ENCODE results near the gene CHRM5.
A peak's percentile ranks its signal among the peaks of the same experiment; 100 is the strongest.

CHRM5 gene

GRCh38 chr15:34102175-34102925, 134.1 kb downstream of the CHRM5 start:
- no peak for DNase-seq

DNA sequence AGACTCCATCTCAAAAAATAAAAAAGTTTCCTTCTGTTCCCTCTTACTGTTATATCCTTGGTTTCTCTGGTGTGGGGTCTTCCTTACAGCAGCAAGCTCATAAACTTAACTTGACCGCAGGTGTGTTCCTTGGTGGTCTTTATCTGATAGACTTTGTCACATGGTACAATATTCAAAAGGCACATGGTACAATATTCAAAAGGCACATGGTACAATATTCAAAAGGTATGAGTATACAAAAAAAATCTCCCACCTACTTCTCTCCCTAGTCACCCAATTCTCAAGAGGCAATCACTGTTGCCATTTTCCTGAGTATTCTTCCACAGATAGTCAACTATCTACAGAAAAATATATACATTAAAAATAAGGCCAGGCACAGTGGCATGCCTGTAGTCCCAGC, 138.1 kb downstream of the CHRM5 start:
- DNase-seq: no peak

DNA sequence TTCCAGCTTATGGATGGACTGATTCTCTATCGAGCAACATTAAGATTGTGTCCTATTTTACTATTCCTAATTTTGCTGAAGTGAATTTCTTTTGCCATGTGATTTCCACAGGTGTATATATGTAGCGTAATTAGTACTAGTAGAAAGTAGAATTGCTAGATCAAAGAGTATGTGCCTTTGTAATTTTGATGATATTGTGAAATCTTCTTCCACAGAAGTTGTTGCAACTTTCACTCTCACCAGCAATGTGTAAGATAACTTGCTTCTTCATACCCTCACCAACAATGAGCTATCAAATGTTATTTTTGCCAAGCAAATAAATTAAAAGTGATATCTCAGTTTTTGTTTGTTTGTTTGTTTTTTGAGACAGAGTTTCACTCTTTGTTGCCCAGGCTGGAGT, 139.0 kb downstream of the CHRM5 start:
- DNase-seq: no peak

DNA sequence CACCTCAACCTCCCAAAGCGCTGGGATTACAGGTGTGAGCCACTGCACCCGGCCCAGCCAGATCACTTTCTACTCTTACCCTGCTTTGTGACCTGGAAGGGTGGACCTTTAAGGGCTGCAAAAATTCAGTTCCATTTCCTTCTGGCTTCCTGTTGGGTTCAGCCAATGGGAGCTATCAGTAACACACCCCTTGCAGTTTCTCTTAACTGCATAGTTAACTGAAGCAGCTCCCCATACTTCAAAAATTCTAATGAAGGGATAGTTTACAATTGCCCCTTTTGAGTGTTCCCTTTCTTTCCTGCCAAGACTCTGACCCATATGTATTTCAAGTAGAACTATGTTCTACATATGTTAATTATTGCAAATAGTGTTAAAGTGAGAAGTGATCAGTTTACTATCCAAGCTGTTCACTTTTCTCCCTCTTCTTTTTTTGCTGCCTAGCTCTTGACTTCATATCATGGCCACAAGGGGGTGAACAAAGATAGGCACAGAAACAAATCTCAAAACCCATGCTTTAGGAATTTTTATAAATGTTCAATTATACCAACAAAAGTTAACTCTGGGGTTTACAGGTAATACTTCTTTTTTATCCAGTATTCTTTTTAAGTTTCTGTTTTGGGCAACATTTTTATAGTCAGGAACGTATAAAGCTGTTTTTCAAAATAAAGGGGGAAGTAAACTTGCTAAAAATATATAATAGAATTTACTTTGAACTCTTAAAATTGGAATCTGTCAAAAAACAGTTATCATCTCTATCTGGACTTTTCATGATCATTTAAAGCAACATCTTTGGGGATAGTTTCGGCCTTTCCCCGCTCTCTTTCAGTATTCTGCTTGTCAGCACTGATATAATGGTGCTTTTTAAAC, 141.7 kb downstream of the CHRM5 start:
- peak in 1 of 5 experiments; percentile 52 for DNase-seq

DNA sequence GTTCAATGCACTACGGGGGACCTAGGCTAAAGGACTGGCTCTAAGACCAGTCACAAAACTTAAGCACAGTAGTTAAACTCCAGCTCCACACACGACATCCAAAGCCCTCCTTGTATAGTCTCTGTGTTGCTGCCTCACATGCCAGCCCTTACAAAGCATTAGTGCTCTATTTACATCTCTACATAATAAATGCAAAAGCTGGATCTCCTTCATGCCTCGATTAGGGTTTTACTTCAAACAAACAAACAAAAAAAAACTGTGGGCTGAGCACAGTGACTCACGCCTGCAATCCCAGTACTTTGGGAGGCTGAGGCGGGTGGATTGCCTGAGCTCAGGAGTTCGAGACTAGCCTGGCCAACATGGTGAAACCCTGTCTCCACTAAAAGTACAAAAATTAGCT, 143.2 kb downstream of the CHRM5 start:
- no peak for DNase-seq

- no peak for DNase-seq
These were observed 145.9 kb downstream of the CHRM5 start for GRCh38 chr15:34114215-34114614.

GRCh38 chr15:34114739-34115138, 146.4 kb downstream of the CHRM5 start:
- no peak for DNase-seq

- DNase-seq: no peak
These were observed 148.3 kb downstream of the CHRM5 start for GRCh38 chr15:34116620-34117019.
